H1 (cell line): ENCODE results near the gene SLC16A11. TPM values are rescaled to one million over a fixed set of nuclear protein-coding genes. Genes with fewer than 3 reads are reported as not detected.

Experiments used
- ATF3 ChIP-seq: IDR thresholded peaks from 2 replicates; pipeline ENCODE4 v1.6.1; 2011; ENCODE audit warnings: low read depth, mild to moderate bottlenecking, low read length; ENCODE audit not compliant: insufficient read depth
- CHD7 ChIP-seq: fragments of 300-600 bp; sonication (generic); IDR thresholded peaks from 2 replicates; pipeline ENCODE4 v1.7.1; 2012; ENCODE audit warnings: low read length, moderate library complexity, mild to moderate bottlenecking, inconsistent platforms; ENCODE audit not compliant: insufficient replicate concordance
- EP300 ChIP-seq, 2 experiments: IDR thresholded peaks; 1 replicate in 1 of 2; 2 replicates in 1 of 2; pipeline ENCODE4 v1.6.1; 2011 to 2012; ENCODE audit warnings: low read depth in 2 of 2, low read length in 2 of 2, mild to moderate bottlenecking in 2 of 2, borderline replicate concordance in 1 of 2, inconsistent platforms in 1 of 2, moderate library complexity in 1 of 2
- FOSL1 ChIP-seq: IDR thresholded peaks from 2 replicates; pipeline ENCODE4 v1.6.1; 2011; ENCODE audit warnings: mild to moderate bottlenecking, low read depth, low read length, moderate library complexity; ENCODE audit not compliant: insufficient read depth
- POLR2A ChIP-seq, 2 experiments: IDR thresholded peaks; 1 replicate in 1 of 2; 2 replicates in 1 of 2; pipeline ENCODE4 v1.6.1; 2011; ENCODE audit warnings: low read depth in 2 of 2, low read length in 2 of 2, mild to moderate bottlenecking in 2 of 2; ENCODE audit errors: control extremely low read depth in 1 of 2
- POLR2AphosphoS5 ChIP-seq: IDR thresholded peaks from 2 replicates; pipeline ENCODE4 v1.6.1; 2011; ENCODE audit warnings: low read depth, low read length
- SIX5 ChIP-seq: IDR thresholded peaks from 2 replicates; pipeline ENCODE4 v1.6.1; 2011; ENCODE audit warnings: mild to moderate bottlenecking, low read depth, low read length
- SRF ChIP-seq: IDR thresholded peaks from 2 replicates; pipeline ENCODE4 v1.6.1; 2011; ENCODE audit warnings: mild to moderate bottlenecking, low read depth, low read length, moderate library complexity
- SUZ12 ChIP-seq: fragments of 200-600 bp; sonication (generic); IDR thresholded peaks from 2 replicates; pipeline ENCODE4 v1.6.1; 2012; ENCODE audit warnings: mild to moderate bottlenecking, inconsistent platforms, low read length, moderate library complexity, mixed read lengths
- TBP ChIP-seq: IDR thresholded peaks from 2 replicates; pipeline ENCODE4 v1.6.1; 2011; ENCODE audit warnings: low read depth, low read length, improper control_type of control experiment
- polyA plus RNA-seq, 7 experiments: library from polyadenylated mRNA; depleted of rRNA in 3 of 7; stranded (reverse) in 5 of 7; unstranded in 2 of 7; fragments of >200 nt in 5 of 7; fragments of 200-250 nt in 2 of 7; gene quantifications; 1 replicate in 5 of 7; 2 replicates in 1 of 7; 4 replicates in 1 of 7; pipeline versions ENCODE4 v1.2.1 to v1.2.3, GENCODE V29; 2011 to 2013; ENCODE audit warnings: missing spikeins in 2 of 7, mixed read lengths in 2 of 7
- total RNA-seq: library from RNA; stranded (reverse); fragmentation: NEBNext Ultra II Directional; extraction: Animal tissue kit (Norgen Biotek cat#: 25700); gene quantifications from 2 replicates; pipeline ENCODE4 v1.2.1, GENCODE V29; 2021

Gene SLC16A11
- total and polyA plus RNA-seq, 2 of the 8 experiments (the other 6 are each of a cell fraction or from before 2014, with no cell fraction given) = 0.35 to 0.39 TPM

DNA sequence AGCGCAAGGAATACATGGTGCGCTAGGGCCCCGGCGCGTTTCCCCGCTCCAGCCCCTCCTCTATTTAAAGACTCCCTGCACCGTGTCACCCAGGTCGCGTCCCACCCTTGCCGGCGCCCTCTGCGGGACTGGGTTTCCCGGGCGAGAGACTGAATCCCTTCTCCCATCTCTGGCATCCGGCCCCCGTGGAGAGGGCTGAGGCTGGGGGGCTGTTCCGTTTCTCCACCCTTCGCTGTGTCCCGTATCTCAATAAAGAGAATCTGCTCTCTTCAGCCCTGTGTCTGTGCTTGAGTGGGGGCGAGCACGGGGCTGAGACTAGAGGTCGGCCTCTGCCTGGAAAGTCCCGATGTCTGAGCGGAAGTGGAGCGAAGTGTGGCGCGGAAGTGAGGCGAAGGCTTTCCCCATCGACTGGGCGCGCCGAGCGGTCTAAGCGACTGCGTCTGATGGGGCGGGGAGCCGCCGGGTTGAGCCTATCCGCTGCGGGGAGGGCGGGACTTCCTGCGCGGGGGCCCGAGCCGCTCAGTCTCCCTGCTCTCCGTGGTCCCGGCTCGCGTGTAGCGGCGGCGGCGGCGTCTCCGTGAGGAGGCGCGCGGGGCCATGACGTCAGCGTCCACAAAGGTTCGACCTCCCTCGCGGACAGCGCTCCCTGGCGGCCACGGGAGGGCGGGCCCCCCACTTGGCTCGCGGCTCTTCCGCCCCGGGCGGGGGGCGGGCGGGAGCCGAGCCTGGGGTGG is 29.5 kb downstream of the SLC16A11 start (continued):
- TF ChIP-seq POLR2A (IDR thresholded peaks at IDR 0.05; ENCODE audit: control extremely low read depth in 1 of 2, low read depth in 2 of 2, low read length in 2 of 2) (peak in 1 of 2 experiments; percentile 55; a peak in 2 of 3 replicates), EP300 (IDR thresholded peaks at IDR 0.05; ENCODE audit: borderline replicate concordance in 1 of 2, low read depth in 2 of 2, low read length in 2 of 2) (0 out of 3 replicates have a peak, but pooled peaks of 1 of the 2 experiments have one; percentile 9), POLR2AphosphoS5 (peak; percentile 80), TBP (peak; percentile 43; the same call in 1 of the 2 replicates), FOSL1 (no peak), SIX5 (no peak), SUZ12 (peak; percentile 30; the same call in 1 of the 2 replicates), ATF3 (no peak), SRF (no peak), CHD7 (no peak)
